Nephron (organoid): ENCODE results near the gene YIPF3.

Experiments
- H3K27ac Mint-ChIP-seq, 3 experiments: 2 replicates each; pipeline ENCODE4 v1.8.0; 2020; ENCODE audit warnings: mixed read lengths in 3 of 3, mild to moderate bottlenecking in 2 of 3, moderate library complexity in 1 of 3
- H3K27me3 Mint-ChIP-seq: 2 replicates; pipeline ENCODE4 v1.8.0; 2021; ENCODE audit warnings: low read depth, mild to moderate bottlenecking, moderate library complexity, mixed read lengths
- H3K36me3 Mint-ChIP-seq: 2 replicates; pipeline ENCODE4 v1.8.0; 2020; ENCODE audit warnings: low read depth, mixed read lengths
- H3K4me1 Mint-ChIP-seq: 2 replicates; pipeline ENCODE4 v1.8.0; 2020; ENCODE audit warnings: mixed read lengths
- H3K4me3 Mint-ChIP-seq, 3 experiments: 2 replicates each; pipeline ENCODE4 v1.8.0; 2020; ENCODE audit warnings: mild to moderate bottlenecking in 3 of 3, mixed read lengths in 3 of 3, moderate library complexity in 2 of 3
- H3K9me3 Mint-ChIP-seq: 2 replicates; pipeline ENCODE4 v1.8.0; 2020; ENCODE audit warnings: mixed read lengths
- TF ChIP-seq, protein P1 (sequence below), 3 experiments: fragments of 200-600 bp; sonication (generic); IDR thresholded peaks; one replicate each; pipeline ENCODE4 v1.5.0; 2021; ENCODE audit warnings: antibody characterized with exemption in 3 of 3; ENCODE audit not compliant: unreplicated experiment in 3 of 3

Gene YIPF3

DNA sequence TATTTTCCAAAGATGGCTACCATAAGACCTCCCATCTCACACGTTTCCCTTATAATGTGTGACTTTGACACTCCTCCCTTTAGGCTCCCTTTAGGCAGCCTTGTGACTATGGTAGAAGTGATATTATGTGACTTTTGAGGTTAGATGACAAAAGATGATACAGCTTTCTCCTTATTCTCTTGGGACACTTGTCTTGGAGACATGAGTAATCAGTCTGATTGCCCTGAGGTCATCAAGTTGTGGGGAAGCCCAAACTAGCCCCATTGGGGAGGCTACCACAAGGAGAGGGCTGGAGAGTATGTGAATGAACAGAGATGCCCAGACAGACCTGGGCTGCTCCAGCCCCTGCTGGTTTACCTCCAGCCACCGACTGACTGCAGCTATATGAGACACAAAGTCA is 50.8 kb downstream of the YIPF3 start:
- TF ChIP-seq, protein P1, sequence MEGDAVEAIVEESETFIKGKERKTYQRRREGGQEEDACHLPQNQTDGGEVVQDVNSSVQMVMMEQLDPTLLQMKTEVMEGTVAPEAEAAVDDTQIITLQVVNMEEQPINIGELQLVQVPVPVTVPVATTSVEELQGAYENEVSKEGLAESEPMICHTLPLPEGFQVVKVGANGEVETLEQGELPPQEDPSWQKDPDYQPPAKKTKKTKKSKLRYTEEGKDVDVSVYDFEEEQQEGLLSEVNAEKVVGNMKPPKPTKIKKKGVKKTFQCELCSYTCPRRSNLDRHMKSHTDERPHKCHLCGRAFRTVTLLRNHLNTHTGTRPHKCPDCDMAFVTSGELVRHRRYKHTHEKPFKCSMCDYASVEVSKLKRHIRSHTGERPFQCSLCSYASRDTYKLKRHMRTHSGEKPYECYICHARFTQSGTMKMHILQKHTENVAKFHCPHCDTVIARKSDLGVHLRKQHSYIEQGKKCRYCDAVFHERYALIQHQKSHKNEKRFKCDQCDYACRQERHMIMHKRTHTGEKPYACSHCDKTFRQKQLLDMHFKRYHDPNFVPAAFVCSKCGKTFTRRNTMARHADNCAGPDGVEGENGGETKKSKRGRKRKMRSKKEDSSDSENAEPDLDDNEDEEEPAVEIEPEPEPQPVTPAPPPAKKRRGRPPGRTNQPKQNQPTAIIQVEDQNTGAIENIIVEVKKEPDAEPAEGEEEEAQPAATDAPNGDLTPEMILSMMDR (IDR thresholded peaks at IDR 0.05; ENCODE audit: unreplicated experiment in 3 of 3) = no peak
- peaks cover 30% of the 10 kb centered on the region for H3K27me3 Mint-ChIP-seq
- no peak overlapping the region for H3K4me3 Mint-ChIP-seq
- H3K36me3 Mint-ChIP-seq = no peaks in the 10 kb centered on the region
- no peaks in the 10 kb centered on the region for H3K4me1 Mint-ChIP-seq
- no peak overlapping the region for H3K27ac Mint-ChIP-seq
- H3K9me3 Mint-ChIP-seq = no peaks in the 10 kb centered on the region

DNA sequence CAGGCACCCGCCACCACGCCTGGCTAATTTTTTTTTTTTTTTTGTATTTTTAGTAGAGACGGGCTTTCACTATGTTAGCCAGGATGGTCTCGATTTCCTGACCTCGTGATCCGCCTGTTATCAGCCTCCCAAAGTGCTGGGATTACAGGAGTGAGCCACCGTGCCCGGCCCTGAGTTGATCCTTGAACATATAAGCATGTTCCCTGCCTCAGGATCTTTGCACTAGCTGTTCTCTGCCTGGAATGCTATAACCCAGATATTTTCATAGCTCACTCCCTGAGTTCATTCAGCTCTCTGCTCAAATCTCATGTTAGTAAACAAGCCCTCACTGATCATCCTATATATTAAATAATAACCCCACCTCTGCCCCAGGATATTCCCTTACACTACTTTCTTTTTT is 52.4 kb downstream of the YIPF3 start:
- Mint-ChIP-seq H3K27ac (no peak overlapping the region), H3K4me1 (no peaks in the 10 kb centered on the region), H3K36me3 (no peaks in the 10 kb centered on the region), H3K4me3 (no peak overlapping the region), H3K9me3 (no peaks in the 10 kb centered on the region), H3K27me3 (peaks cover 36% of the 10 kb centered on the region)
- TF ChIP-seq, protein P1 (IDR thresholded peaks at IDR 0.05; ENCODE audit: unreplicated experiment in 3 of 3) = no peak

DNA sequence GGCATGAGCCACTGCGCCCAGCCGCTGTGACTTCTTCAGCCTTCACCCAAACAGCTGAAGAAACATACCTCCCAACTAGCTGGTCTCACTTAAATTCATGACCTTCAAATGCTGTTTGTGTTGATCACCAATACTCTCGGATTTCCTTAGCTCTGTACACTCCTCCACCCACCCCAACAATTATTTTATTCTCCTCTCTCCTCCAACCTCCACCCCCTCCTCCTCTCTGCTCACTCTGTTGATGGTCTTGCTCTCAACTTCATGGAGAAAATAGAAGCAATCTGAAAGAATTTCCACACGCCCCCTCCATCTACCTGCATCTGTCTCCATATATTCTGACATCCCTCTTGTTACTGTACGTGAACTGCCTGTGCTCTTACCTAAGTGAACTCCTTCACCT is 54.8 kb downstream of the YIPF3 start:
- H3K9me3 Mint-ChIP-seq = no peaks in the 10 kb centered on the region
- H3K27ac Mint-ChIP-seq = no peak overlapping the region
- H3K4me1 Mint-ChIP-seq = peaks cover 2% of the 10 kb centered on the region
- TF ChIP-seq, protein P1 (IDR thresholded peaks at IDR 0.05; ENCODE audit: unreplicated experiment in 3 of 3) = no peak
- H3K27me3 Mint-ChIP-seq = peaks cover 40% of the 10 kb centered on the region
- no peak overlapping the region for H3K4me3 Mint-ChIP-seq
- H3K36me3 Mint-ChIP-seq = no peaks in the 10 kb centered on the region
